ENCODE results near the gene KRTAP29-1.

KRTAP29-1 gene

DNA sequence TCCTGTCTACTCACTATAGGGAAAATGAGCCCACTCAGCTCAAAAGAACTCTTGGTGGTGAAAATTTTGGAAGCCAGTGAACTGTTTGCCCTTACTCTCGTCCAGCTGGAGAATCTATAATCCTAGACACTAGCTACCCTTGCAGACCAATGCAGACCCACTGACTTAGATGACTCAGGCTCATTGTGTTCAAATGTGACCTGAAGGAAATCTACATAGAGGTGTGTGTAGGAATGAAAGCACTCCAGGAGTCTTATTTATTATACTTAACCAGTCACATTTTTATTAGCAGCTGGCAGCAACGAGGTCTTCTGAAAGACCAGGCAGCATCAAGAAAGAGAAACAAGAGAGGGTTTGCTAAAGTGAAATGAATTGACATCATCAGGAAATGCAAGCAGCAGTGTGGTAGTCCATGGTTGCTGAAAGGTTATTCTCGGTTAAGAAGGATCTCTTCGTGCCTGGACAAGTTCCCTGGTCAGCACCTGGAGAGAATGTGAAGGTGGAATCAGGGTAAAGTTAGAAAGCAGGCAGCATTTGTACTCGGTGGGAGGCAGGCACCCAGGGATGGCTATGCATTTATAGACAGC is 1.4 kb downstream of the KRTAP29-1 start:
- no peak for TF ChIP-seq SIN3A (IDR thresholded peaks at IDR 0.05; ENCODE audit: borderline replicate concordance, insufficient read depth, low read length)
- TF ChIP-seq POLR2AphosphoS5 (IDR thresholded peaks at IDR 0.05; ENCODE audit: low read depth, low read length): no peak
- TF ChIP-seq, protein P1, sequence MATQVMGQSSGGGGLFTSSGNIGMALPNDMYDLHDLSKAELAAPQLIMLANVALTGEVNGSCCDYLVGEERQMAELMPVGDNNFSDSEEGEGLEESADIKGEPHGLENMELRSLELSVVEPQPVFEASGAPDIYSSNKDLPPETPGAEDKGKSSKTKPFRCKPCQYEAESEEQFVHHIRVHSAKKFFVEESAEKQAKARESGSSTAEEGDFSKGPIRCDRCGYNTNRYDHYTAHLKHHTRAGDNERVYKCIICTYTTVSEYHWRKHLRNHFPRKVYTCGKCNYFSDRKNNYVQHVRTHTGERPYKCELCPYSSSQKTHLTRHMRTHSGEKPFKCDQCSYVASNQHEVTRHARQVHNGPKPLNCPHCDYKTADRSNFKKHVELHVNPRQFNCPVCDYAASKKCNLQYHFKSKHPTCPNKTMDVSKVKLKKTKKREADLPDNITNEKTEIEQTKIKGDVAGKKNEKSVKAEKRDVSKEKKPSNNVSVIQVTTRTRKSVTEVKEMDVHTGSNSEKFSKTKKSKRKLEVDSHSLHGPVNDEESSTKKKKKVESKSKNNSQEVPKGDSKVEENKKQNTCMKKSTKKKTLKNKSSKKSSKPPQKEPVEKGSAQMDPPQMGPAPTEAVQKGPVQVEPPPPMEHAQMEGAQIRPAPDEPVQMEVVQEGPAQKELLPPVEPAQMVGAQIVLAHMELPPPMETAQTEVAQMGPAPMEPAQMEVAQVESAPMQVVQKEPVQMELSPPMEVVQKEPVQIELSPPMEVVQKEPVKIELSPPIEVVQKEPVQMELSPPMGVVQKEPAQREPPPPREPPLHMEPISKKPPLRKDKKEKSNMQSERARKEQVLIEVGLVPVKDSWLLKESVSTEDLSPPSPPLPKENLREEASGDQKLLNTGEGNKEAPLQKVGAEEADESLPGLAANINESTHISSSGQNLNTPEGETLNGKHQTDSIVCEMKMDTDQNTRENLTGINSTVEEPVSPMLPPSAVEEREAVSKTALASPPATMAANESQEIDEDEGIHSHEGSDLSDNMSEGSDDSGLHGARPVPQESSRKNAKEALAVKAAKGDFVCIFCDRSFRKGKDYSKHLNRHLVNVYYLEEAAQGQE (IDR thresholded peaks at IDR 0.05; ENCODE audit: insufficient read depth in 1 of 2, low read depth in 2 of 2, low read length in 2 of 2): no peak
- no peak for TF ChIP-seq FOXP2 (optimal IDR thresholded peaks at IDR 0.05; ENCODE audit: borderline replicate concordance, extremely low read depth, extremely low read length, insufficient read depth)
- no peak for TF ChIP-seq TAF1 (IDR thresholded peaks at IDR 0.05; ENCODE audit: borderline replicate concordance, insufficient read depth, low read length)

DNA sequence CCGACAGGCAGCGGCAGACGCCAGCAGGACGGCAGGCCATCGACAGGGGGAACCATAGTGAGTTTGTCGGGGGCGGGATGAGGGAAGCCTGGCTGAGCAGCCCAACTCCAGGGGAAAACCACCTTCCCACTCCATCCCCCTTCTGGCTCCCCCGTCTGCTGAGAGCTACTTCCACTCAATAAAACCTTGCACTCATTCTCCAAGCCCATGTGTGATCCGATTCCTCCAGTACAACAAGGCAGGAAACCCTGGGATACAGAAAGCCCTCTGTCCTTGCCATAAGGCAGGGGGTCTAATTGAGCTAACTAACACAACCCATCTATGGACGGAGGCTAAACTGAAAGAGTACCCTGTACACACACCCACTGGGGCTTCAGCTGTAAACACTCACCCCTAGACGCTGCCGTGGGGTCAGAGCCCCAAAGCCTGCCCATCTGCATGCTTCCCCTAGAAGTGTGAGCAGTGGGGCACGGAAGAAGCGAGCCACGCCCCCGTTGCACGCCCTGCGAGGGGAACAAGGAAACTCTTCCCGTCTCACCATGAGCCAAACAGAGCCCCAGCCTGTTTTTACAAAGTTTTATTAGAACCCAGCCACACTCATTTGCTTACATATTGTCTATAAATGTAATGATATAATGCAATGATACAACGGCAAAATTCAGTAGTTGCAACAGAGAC is 4.1 kb downstream of the KRTAP29-1 start:
- TF ChIP-seq POLR2AphosphoS5 (IDR thresholded peaks at IDR 0.05; ENCODE audit: low read depth, low read length): no peak
- no peak for TF ChIP-seq FOXP2 (optimal IDR thresholded peaks at IDR 0.05; ENCODE audit: borderline replicate concordance, extremely low read depth, extremely low read length, insufficient read depth)
- TF ChIP-seq TAF1 (IDR thresholded peaks at IDR 0.05; ENCODE audit: borderline replicate concordance, insufficient read depth, low read length): no peak
- TF ChIP-seq, protein P1 (IDR thresholded peaks at IDR 0.05; ENCODE audit: insufficient read depth in 1 of 2, low read depth in 2 of 2, low read length in 2 of 2): no peak
- TF ChIP-seq SIN3A (IDR thresholded peaks at IDR 0.05; ENCODE audit: borderline replicate concordance, insufficient read depth, low read length): no peak

DNA sequence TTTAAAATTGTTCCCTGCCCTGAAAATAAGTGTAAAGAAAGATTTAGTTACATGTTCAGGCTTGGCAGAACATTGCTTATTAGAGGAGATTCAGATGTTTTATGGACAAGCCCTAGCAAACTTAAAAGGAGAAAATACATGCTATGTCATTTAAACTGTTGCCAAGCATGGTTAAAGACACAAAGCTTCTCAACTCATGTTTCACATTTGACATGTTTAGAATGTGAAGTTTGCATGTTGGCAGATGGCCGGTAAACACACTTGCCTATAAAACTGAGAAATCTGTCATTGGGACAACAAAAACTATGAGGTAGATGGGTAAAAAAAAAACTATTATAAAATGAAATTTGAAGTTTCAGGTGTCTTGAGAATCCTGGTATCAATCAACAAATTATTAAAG is 5.8 kb downstream of the KRTAP29-1 start:
- TF ChIP-seq TAF1 (IDR thresholded peaks at IDR 0.05; ENCODE audit: borderline replicate concordance, insufficient read depth, low read length) (no peak), SIN3A (IDR thresholded peaks at IDR 0.05; ENCODE audit: borderline replicate concordance, insufficient read depth, low read length) (no peak), POLR2AphosphoS5 (IDR thresholded peaks at IDR 0.05; ENCODE audit: low read depth, low read length) (no peak), FOXP2 (optimal IDR thresholded peaks at IDR 0.05; ENCODE audit: borderline replicate concordance, extremely low read depth, extremely low read length, insufficient read depth) (no peak)
- TF ChIP-seq, protein P1 (IDR thresholded peaks at IDR 0.05; ENCODE audit: insufficient read depth in 1 of 2, low read depth in 2 of 2, low read length in 2 of 2): no peak

DNA sequence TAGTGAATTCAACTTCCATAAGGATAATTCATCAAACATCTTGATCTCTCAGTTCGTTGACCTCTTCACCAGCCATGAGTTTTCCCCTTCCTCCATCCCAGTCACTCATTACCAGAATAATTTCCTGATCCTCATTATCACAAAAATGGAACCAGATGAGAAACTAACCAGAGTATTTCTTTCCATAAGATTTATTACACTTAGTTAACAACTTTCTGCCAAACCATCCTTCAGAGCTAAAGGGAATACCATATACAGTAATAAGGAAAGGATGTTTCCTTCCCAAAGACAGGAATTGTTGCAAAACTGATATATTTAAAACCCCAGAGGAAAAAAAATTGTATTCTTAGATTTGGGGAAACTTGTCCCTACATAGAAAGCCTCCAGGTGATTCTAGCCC is 8.6 kb downstream of the KRTAP29-1 start:
- no peak for TF ChIP-seq TAF1 (IDR thresholded peaks at IDR 0.05; ENCODE audit: borderline replicate concordance, insufficient read depth, low read length)
- TF ChIP-seq, protein P1 (IDR thresholded peaks at IDR 0.05; ENCODE audit: insufficient read depth in 1 of 2, low read depth in 2 of 2, low read length in 2 of 2): no peak
- no peak for TF ChIP-seq POLR2AphosphoS5 (IDR thresholded peaks at IDR 0.05; ENCODE audit: low read depth, low read length)
- TF ChIP-seq FOXP2 (optimal IDR thresholded peaks at IDR 0.05; ENCODE audit: borderline replicate concordance, extremely low read depth, extremely low read length, insufficient read depth): no peak
- no peak for TF ChIP-seq SIN3A (IDR thresholded peaks at IDR 0.05; ENCODE audit: borderline replicate concordance, insufficient read depth, low read length)
